Stomach (tissue), 9 donors: Measurements from ENCODE around the gene CIB4. TPM values are rescaled to one million over a fixed set of nuclear protein-coding genes. Genes with fewer than 3 reads are reported as not detected.
A peak's percentile ranks its signal among the peaks of the same experiment; 100 is the strongest.

Source experiments
- DNase-seq, 2 donors: peaks; one replicate each; pipeline versions ENCODE4 v3.0.0 to v3.0.0-alpha.2; 2013 to 2019
- H3K27ac ChIP-seq, 5 donors: fragments of 200-600 bp in 4 of 5; sonication (generic) in 4 of 5; one replicate each; pipeline ENCODE4 v1.5.1; 2013 to 2019; ENCODE audit warnings: mild to moderate bottlenecking in 1 of 5, moderate library complexity in 1 of 5
- H3K27me3 ChIP-seq, 3 donors: fragments of 200-600 bp; sonication (generic); one replicate each; pipeline ENCODE4 v1.5.1; 2017 to 2019; ENCODE audit warnings: mixed run types in 1 of 3
- H3K36me3 ChIP-seq, 4 donors: fragments of 200-600 bp; sonication (generic); 1 replicate in 3 of 4; 2 replicates in 1 of 4; pipeline ENCODE4 v1.5.1; 2016 to 2019
- H3K4me1 ChIP-seq, 4 donors: fragments of 200-600 bp; sonication (generic); one replicate each; pipeline ENCODE4 v1.5.1; 2016 to 2019
- H3K4me3 ChIP-seq, 4 donors: fragments of 200-600 bp; sonication (generic) in 3 of 4; one replicate each; pipeline ENCODE4 v1.5.1; 2016 to 2019; ENCODE audit warnings: mild to moderate bottlenecking in 1 of 4
- H3K9me3 ChIP-seq, 4 donors: fragments of 200-600 bp; sonication (generic); one replicate each; pipeline ENCODE4 v1.5.1; 2016 to 2019
- EP300 ChIP-seq: sonication (generic); formaldehyde crosslinking; IDR thresholded peaks from one replicate; pipeline ENCODE4 v1.6.1; 2017; ENCODE audit warnings: antibody characterized with exemption
- POLR2A ChIP-seq, 4 donors: fragments of 450-650 bp; IDR thresholded peaks; one replicate each; pipeline ENCODE4 v1.6.1; 2016; ENCODE audit warnings: antibody characterized with exemption in 4 of 4, control low read depth in 2 of 4, mild to moderate bottlenecking in 1 of 4, moderate library complexity in 1 of 4
- POLR2AphosphoS5 ChIP-seq, 3 donors: sonication (generic); formaldehyde crosslinking; IDR thresholded peaks; one replicate each; pipeline ENCODE4 v1.6.1; 2016; ENCODE audit warnings: antibody characterized with exemption in 3 of 3
- WGBS, 5 donors: extraction: QIAGEN DNeasy Blood & Tissue Kit in 3 of 5; methylation state at CpG; one replicate each; pipeline versions ENCODE4 v1.1.5 to v1.1.7; 2013 to 2018; 5-methylcytosine and 5-hydroxymethylcytosine counted together
- intact Hi-C: fragments of 100-400 bp; cut with DNase I; formaldehyde crosslinking; loops from one replicate; pipeline ENCODE4 v1.15.1; 2023; ENCODE audit warnings: low total_unique reads
- polyA plus RNA-seq, 3 donors: library from polyadenylated mRNA; stranded (reverse); fragments of 200-250 nt; gene quantifications; one replicate each; pipeline ENCODE4 v1.2.3, GENCODE V29; 2013
- total RNA-seq, 5 donors: library from RNA; depleted of rRNA; stranded (reverse); fragments of >200 nt; gene quantifications; one replicate each; pipeline versions ENCODE4 v1.1.0 to v1.2.3, GENCODE V29; 2014 to 2016
- TF ChIP-seq, protein P1 (sequence below), 7 experiments: fragments of 450-650 bp in 4 of 7; fragments of 200-600 bp in 3 of 7; sonication (generic) in 3 of 7; IDR thresholded peaks; one replicate each; pipeline ENCODE4 v1.5.1; 2016 to 2019; ENCODE audit warnings: antibody characterized with exemption in 7 of 7, control low read depth in 2 of 7, mild to moderate bottlenecking in 1 of 7
- donor health status: healthy with polysubstance abuse.
- donor health status: Bipolar disorder and iron deficiency.
- donor health status: healthy.

Gene CIB4
- total and polyA plus RNA-seq, 8 donors = 1.8 TPM; not detected in 6

DNA sequence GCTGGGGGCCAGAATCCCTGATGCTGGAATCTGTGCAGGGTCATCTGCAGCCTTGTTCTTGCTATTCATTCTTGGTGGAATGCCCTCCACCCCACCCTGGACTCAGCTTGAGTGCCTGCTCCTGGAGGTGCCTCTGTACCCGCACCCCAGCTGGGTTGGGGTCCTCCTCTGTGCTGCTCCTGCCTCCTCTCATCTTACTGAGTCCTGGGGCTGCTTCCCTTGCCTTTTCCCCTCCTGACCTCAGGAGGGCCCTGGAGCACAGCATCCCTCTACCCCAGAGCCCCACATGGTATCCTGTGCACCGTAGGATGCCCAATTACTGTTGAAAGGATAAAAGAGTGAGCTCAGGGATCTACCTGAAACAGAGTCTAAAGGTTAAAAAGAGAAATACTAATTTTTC is 81.6 kb downstream of the CIB4 start:
- Histone ChIP-seq H3K4me3 (no peak overlapping the region), H3K4me1 (peaks cover 13 to 24% (median 20%) of the 10 kb centered on the region in 4 donors), H3K27ac (no peak overlapping the region), H3K27me3 (peaks cover 0 to 78% (median 26%) of the 10 kb centered on the region in 3 donors), H3K9me3 (no peaks in the 10 kb centered on the region), H3K36me3 (no peaks in the 10 kb centered on the region)
- WGBS, 5 donors = 79 to 98% (median 80%) methylated on average over 2 of the region's 2 CpGs
- intact Hi-C loops = no loop called here
- DNase-seq = no peak
- TF ChIP-seq POLR2A (IDR thresholded peaks at IDR 0.05) (no peak), EP300 (no peak), POLR2AphosphoS5 (IDR thresholded peaks at IDR 0.05) (no peak)
- TF ChIP-seq, protein P1, sequence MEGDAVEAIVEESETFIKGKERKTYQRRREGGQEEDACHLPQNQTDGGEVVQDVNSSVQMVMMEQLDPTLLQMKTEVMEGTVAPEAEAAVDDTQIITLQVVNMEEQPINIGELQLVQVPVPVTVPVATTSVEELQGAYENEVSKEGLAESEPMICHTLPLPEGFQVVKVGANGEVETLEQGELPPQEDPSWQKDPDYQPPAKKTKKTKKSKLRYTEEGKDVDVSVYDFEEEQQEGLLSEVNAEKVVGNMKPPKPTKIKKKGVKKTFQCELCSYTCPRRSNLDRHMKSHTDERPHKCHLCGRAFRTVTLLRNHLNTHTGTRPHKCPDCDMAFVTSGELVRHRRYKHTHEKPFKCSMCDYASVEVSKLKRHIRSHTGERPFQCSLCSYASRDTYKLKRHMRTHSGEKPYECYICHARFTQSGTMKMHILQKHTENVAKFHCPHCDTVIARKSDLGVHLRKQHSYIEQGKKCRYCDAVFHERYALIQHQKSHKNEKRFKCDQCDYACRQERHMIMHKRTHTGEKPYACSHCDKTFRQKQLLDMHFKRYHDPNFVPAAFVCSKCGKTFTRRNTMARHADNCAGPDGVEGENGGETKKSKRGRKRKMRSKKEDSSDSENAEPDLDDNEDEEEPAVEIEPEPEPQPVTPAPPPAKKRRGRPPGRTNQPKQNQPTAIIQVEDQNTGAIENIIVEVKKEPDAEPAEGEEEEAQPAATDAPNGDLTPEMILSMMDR (IDR thresholded peaks at IDR 0.05) = no peak

DNA sequence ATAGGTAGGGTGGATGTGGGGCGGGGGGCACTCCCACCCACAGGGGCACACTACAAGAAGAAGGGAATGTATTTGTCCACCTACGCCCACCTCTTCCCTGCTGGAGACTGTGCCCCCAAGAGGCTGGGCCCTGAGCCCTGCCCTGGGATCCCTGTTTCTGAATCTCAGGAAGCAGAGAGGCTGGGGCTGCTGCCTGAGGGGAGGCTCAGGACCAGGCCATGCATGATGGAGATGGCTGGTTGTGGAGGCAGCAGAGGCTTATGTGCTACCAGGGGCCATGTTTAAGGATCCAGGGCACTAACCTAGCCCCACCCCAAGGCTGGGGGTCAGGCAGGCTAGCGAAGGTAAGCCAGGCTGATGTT is 82.1 kb downstream of the CIB4 start:
- H3K27me3 ChIP-seq = peaks cover 0 to 72% (median 26%) of the 10 kb centered on the region in 3 donors
- intact Hi-C loops = no loop called here
- TF ChIP-seq POLR2A (IDR thresholded peaks at IDR 0.05) (no peak), EP300 (no peak), POLR2AphosphoS5 (IDR thresholded peaks at IDR 0.05) (no peak)
- TF ChIP-seq, protein P1 (IDR thresholded peaks at IDR 0.05) = no peak

DNA sequence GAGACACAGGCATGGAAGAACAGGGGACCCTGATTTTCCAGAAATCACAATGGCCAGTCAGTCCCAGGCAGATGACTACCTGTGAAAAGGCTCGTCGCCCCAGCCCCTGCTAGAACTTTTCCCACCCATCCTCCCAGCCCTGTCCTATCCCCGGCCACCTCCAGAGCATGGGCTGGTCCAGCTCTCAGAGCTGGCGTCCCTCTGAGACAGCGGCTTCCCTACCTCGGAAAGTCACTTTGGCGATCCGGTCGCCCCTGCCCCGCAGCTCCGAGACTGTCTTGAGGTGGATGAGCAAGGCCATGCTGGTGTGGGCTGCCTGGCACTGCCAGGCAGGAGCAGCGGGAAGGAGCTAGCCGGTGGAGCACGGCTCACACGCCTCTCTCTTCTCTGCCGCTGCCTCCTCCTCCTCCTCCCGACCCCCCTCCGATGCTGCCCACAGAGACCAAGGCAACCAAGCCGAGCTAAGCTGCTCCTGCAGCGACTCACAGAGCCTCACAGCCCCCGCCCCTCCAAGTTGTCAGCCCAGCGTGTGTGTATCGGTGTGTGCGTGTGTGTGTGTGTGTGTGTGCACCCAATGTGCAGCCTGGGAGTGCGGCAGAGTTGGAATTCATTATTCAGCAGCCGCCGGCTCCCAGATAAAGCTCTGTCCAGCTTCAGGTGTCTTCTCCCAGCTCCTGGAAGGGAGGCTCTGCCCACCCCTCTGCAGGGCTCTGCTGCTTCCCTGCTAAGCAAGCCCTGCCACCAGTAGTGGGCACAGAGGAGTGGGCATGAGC is 82.7 kb downstream of the CIB4 start:
- intact Hi-C loops = no loop called here
- peak in 1 of 2 donors; percentile 57 for DNase-seq
- TF ChIP-seq POLR2AphosphoS5 (IDR thresholded peaks at IDR 0.05) = no peak
- Histone ChIP-seq H3K9me3 (no peaks in the 10 kb centered on the region), H3K27ac (no peak overlapping the region), H3K4me1 (peaks cover 13 to 21% (median 17%) of the 10 kb centered on the region in 4 donors), H3K36me3 (no peaks in the 10 kb centered on the region), H3K27me3 (peaks cover 0 to 67% (median 26%) of the 10 kb centered on the region in 3 donors), H3K4me3 (no peak overlapping the region)
- WGBS, 5 donors = 23 to 30% (median 29%) methylated on average over 24 to 27 of the region's 27 CpGs

More for the DNA sequence above, 82.1 kb downstream of the CIB4 start:
- no peak overlapping the region for H3K4me3 ChIP-seq
- no peak for DNase-seq
- H3K9me3 ChIP-seq = no peaks in the 10 kb centered on the region
- WGBS, 5 donors = 63 to 86% (median 76%) methylated on average over 3 of the region's 3 CpGs
- H3K36me3 ChIP-seq = no peaks in the 10 kb centered on the region
- H3K27ac ChIP-seq = no peak overlapping the region
- H3K4me1 ChIP-seq = peaks cover 13 to 24% (median 20%) of the 10 kb centered on the region in 4 donors

DNA sequence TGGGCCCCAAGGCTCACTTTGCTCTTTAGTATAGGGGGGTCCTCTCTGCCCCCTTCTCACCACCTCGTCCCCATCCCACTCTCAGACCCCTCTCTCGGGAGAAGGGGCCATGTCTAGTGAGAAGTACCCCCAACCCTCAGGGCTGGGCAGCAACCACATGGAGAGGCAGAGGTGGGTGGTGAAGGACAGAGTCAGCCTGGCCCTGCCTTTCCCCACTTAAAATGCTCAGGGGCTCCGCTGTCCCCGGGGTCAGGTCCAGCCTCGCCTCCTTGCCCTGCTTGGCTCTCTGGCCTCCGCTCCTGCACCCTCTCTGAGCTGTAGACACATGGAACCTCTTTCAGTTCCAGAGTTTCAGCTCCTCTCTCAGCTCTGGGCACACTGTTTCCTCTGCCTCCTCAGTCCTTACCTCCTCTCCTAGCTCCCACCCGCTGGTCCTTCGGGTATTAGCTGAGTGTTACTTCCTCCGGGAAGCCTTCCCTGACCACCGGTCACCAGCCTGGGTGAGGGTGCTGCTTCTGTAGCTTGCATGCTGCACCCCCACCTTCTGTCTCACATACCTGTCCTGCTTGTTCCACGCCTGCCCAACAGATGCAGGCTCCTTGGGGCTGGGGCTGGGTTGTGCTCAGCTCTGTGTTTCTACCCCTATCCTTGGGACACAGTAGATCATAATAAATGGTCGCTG is 83.8 kb downstream of the CIB4 start:
- H3K4me3 ChIP-seq = no peak overlapping the region
- no peak overlapping the region for H3K27ac ChIP-seq
- peaks cover 4 to 11% (median 6%) of the 10 kb centered on the region in 4 donors for H3K4me1 ChIP-seq
- intact Hi-C loops = no loop called here
- DNase-seq = no peak
- TF ChIP-seq POLR2AphosphoS5 (IDR thresholded peaks at IDR 0.05) (no peak), POLR2A (IDR thresholded peaks at IDR 0.05) (no peak), EP300 (no peak)
- TF ChIP-seq, protein P1 (IDR thresholded peaks at IDR 0.05) = no peak
- no peaks in the 10 kb centered on the region for H3K9me3 ChIP-seq
- WGBS, 5 donors = 83 to 92% (median 88%) methylated on average over 8 to 12 of the region's 12 CpGs
- no peaks in the 10 kb centered on the region for H3K36me3 ChIP-seq
- H3K27me3 ChIP-seq = peaks cover 0 to 63% (median 23%) of the 10 kb centered on the region in 3 donors
